GM12875 (cell line): ENCODE measurements around the gene PRMT2.

Source experiments
- H3K4me3 ChIP-seq: one replicate; pipeline ENCODE4 v1.5.1; 2011; ENCODE audit warnings: low read depth, low read length, control low read depth
- TF ChIP-seq, protein P1 (sequence below): IDR thresholded peaks from 2 replicates; pipeline ENCODE4 v1.5.1; 2011; ENCODE audit warnings: low read depth, mild to moderate bottlenecking, control low read depth, inconsistent platforms, low read length, moderate library complexity, borderline replicate concordance; ENCODE audit not compliant: insufficient read depth

Gene PRMT2

DNA sequence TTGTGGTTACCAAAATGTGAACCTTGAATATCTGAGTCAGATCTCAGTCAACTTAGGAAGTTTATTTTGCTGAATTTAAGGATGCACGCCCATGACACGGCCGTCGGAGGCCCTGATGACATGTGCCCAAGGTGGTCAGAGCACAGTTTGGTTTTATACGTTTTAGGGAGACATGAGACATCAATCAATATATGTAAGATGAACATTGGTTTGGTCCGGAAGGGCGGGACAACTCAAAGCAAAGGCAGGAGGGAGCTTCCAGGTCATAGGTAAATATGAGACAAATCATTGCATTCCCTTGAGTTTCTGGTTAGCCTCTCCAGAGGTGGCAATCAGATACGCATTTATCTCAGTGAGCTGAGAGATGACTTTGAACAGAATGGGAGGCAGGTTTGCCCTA lies 1.0 kb upstream of the PRMT2 start:
- TF ChIP-seq, protein P1, sequence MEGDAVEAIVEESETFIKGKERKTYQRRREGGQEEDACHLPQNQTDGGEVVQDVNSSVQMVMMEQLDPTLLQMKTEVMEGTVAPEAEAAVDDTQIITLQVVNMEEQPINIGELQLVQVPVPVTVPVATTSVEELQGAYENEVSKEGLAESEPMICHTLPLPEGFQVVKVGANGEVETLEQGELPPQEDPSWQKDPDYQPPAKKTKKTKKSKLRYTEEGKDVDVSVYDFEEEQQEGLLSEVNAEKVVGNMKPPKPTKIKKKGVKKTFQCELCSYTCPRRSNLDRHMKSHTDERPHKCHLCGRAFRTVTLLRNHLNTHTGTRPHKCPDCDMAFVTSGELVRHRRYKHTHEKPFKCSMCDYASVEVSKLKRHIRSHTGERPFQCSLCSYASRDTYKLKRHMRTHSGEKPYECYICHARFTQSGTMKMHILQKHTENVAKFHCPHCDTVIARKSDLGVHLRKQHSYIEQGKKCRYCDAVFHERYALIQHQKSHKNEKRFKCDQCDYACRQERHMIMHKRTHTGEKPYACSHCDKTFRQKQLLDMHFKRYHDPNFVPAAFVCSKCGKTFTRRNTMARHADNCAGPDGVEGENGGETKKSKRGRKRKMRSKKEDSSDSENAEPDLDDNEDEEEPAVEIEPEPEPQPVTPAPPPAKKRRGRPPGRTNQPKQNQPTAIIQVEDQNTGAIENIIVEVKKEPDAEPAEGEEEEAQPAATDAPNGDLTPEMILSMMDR, result no peak
- no peak overlapping the region for H3K4me3 ChIP-seq

DNA sequence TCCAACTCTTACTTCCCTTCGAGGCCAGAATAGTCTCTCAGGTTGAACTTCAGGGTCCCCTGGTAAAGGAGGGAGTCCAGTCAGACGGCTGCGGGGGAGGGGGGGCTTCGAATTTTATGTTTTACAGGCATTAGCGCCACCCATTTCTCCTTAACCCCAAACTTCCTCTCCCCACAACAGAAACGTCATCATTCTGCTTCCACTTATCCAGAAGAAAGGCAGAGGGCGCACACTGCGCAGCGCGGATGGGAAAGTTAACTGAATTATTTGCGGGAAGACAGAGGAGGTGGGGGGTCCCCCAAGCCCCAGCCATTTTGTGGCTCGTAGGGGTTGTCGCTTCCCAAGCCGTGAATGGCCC lies 529 bp upstream of the PRMT2 start:
- peak overlapping the region; percentile 100 for H3K4me3 ChIP-seq
- TF ChIP-seq, protein P1, result no peak

DNA sequence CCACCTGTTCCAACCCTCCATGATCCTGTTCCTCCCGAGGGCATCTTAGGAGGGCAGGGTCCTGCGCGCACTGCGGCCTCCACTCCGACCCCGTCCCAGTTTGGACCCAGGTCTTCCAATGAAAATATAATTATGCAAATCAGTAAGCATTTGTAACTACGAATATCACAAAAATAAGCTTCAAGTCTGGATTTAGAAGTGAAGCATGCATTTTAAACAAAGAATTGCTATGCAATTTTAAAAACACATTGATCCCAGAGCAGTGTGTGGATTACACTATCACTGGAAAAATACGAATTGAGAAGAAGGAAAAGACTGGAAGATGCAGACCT lies 673 bp downstream of the PRMT2 start:
- peak overlapping the region; percentile 100 for H3K4me3 ChIP-seq
- TF ChIP-seq, protein P1, result no peak

DNA sequence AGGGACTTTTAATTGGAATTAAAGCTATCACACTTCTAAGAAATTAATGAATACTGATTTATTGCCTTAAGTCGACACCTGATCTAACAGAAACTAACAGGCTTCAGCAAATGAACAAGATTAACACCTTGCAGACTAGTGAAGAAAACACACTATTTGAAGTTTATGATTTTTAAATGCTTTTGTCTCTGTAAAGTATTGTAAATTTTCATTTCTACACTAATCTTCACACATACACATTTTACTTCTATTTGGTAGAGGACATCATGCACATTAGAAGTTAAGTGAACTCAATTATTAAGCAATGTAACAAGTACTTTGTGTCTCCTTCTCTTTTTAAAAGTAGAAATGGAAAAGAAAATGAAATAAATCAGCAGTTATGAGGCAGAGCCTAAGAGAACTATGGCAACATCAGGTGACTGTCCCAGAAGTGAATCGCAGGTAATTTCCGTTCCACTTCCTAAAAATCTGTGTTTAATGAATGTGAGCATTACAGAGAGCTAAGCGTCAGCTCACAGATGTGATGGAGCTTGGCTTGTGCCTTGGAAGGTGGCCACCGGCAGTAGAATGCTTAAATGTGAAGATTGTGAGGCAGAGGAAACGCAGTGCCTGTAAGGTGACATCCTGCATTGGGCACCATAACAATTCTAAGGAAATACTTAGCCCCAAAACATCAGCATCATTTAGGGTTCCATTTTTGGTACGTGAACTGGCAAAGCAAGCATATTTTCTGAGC lies 1.2 kb downstream of the PRMT2 start:
- no peak overlapping the region for H3K4me3 ChIP-seq
- TF ChIP-seq, protein P1, result no peak

DNA sequence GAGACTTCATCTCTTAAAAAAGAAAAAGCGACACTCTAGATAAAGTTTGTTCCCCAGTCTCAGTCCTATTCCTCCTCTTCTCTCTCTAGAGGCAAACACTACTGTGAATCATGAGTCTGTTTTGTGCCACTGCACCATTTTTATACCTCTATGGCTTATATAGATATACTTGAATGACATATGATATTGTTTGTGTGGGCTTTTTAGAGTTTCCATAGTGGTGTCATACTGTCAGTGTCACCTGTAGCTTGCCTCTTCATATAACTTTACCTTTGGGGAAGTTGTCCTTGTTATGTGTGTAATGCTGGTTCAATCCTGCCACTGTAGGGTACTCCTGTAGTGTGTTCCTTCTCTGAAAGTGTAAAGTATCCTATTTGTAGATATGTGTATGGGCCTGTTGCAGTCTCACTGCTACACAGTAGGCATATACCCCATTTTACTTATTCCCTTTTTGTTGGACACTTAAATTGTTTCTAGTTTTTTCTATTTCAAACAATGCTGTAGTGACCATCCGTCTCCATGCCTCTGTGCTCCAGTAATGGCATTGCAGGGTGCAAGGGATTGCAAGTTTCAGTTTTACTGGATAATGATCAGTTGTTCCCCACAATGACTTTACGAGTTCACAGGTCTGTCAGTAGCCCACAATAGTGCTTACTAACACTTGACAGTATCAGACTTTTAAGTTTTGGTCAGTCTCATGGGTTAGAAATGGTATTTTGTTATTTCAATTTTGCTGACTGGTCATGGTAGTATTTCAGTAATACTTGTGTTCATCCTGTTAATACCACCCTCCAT lies 2.7 kb downstream of the PRMT2 start:
- TF ChIP-seq, protein P1, result no peak
- H3K4me3 ChIP-seq, result no peak overlapping the region

DNA sequence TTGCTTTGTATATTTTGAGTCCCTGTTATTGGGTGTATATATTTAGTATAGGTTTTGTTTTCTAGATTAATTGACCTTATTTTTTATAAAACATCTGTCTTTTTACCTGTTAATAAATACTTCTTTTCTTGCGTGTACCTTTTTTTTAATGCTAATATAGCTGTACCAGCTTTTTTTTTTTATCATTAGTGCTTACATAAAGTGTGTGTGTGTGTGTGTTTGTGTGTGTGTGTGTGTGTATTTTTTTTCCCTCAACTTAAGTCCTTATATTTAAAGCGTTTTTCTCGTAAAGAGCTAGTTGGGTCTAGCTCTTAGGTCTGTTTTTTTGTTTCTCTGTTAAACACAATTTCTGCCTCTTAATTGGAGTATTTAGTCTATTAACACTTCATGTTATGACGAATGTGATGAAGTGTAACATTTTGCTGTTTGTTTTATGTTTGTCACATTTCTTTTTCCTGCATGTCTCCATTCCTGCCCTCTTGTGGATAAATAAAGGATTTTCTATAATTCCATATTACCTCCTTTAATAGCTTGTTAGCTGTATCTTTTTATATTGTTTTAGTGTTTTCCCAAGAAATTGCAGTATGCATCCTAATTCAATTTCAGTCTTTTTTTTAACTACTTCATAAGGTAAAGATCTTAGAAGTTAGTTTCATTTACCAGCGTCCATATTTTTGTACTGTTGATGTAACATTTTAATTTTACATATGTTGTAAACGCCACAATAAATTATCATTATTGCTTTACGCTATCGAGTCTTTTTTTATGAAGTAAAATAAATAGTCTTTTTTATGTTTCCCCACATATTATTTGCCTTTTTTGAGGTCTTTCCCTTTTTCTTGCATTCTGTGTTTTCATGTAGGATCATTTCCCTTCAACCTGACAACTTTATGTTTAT lies 4.3 kb downstream of the PRMT2 start:
- H3K4me3 ChIP-seq, result no peak overlapping the region
- TF ChIP-seq, protein P1, result no peak

DNA sequence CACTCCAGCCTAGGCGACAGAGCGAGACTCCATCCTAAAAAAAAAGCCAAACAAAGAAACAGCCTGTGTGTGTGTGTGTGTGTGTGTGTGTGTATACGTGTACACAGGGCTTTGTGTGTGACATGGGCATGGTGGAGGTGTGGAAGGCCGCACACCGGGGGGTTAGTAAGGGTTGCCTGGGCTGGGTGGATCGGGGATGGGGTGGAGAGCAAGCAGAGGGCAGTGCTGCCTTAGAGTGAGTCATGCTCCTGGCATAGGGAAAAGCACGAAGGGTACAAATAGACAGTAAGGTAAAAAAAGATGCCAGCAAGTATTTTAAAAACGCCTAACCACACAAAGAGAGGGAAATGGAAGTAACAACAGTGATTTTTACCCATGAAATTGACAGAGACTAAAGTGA lies 6.2 kb downstream of the PRMT2 start:
- TF ChIP-seq, protein P1, result no peak
- no peak overlapping the region for H3K4me3 ChIP-seq
